Glomerular visceral epithelial cell (primary cell): ENCODE data around the gene C3.
"Not testable (repeated sequence)": the region's sequence is repeated elsewhere in the genome, so short reads cannot be mapped to it uniquely, and the experiment has no call there.

Experiments
- DNase-seq: peaks from one replicate; pipeline ENCODE4 v3.0.0-alpha.2; 2016; ENCODE audit errors: extremely low spot score

C3 gene

GRCh38 chr19:6693056-6693471 is 27.4 kb downstream of the C3 start:
- no peak for DNase-seq

- DNase-seq = no peak
Measured at GRCh38 chr19:6692027-6692426, 28.4 kb downstream of the C3 start.

- no peak for DNase-seq
Measured at GRCh38 chr19:6691342-6691741, 29.1 kb downstream of the C3 start.

GRCh38 chr19:6690160-6690885 is 30.1 kb downstream of the C3 start:
- DNase-seq = no peak

GRCh38 chr19:6687114-6687513 is 33.3 kb downstream of the C3 start:
- no peak for DNase-seq

GRCh38 chr19:6686628-6686975 is 33.8 kb downstream of the C3 start:
- no peak for DNase-seq

GRCh38 chr19:6685962-6686627 is 34.4 kb downstream of the C3 start:
- DNase-seq = no peak

- no peak for DNase-seq
Measured at GRCh38 chr19:6685482-6685881, 35.0 kb downstream of the C3 start.

GRCh38 chr19:6683971-6684370 is 36.5 kb downstream of the C3 start:
- DNase-seq = no peak

GRCh38 chr19:6682607-6683128 is 37.8 kb downstream of the C3 start:
- DNase-seq = no peak

- no peak for DNase-seq
Measured at GRCh38 chr19:6680141-6680540, 40.3 kb downstream of the C3 start.

GRCh38 chr19:6679139-6679538 is 41.3 kb downstream of the C3 start:
- no peak for DNase-seq

- no peak for DNase-seq
Measured at GRCh38 chr19:6678690-6679109, 41.8 kb downstream of the C3 start.

- no peak for DNase-seq
Measured at GRCh38 chr19:6677883-6678689, 42.4 kb downstream of the C3 start.

- no peak for DNase-seq
Measured at GRCh38 chr19:6677495-6677882, 43.0 kb downstream of the C3 start.

GRCh38 chr19:6676288-6676687 is 44.2 kb downstream of the C3 start:
- DNase-seq = no peak

GRCh38 chr19:6674868-6675305 is 45.6 kb downstream of the C3 start:
- peak; percentile 78 for DNase-seq

GRCh38 chr19:6674408-6674807 is 46.0 kb downstream of the C3 start:
- not testable (repeated sequence) for DNase-seq

- DNase-seq = no peak
Measured at GRCh38 chr19:6672693-6673290, 47.7 kb downstream of the C3 start.

GRCh38 chr19:6671960-6672359 is 48.5 kb downstream of the C3 start:
- no peak for DNase-seq

- DNase-seq = no peak
Measured at GRCh38 chr19:6668691-6669090, 51.8 kb downstream of the C3 start.

GRCh38 chr19:6667114-6667627 is 53.3 kb downstream of the C3 start:
- no peak for DNase-seq
